Fibroblast of skin of left quadriceps (primary cell): Measurements from ENCODE around the gene OTC.

ENCODE experiments used
- DNase-seq, 2 experiments: peaks; one replicate each; pipeline ENCODE4 v3.0.0-alpha.2; 2013; ENCODE audit warnings: low read depth in 2 of 2

Gene OTC

DNA sequence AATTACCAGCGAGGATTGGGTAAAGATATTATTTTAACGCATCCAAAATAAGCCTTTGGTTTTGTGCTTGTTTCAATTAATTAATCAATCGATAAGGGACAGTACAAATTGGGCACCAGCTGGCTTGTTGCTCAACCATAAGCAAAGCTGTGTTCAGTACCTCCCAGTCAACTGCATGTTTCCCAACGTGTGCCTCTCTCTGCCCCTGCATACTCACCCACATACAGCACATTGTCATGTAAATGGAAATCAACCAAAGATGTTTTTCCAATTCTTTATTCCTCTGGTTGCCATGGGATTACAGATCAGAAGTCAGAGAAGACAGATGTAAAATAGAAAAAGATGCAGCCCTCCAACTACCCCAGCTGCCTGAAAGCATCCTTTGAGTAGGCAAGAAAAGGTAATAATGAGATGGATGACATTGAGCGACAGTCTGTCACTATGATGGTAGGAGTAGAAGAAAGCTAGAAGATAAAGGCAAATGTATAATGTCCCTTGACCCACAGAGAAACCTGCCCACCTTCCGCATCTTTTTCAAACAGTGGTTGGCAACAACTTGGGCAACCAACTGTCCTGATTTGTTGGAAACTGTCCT, 116.3 kb downstream of the OTC start:
- no peak for DNase-seq
